HG03558 (cell line): ENCODE data around the gene DNAL1.

Experiments used
- ATAC-seq: cut with Tn5 transposase; IDR thresholded peaks from one replicate; pipeline ENCODE4 v1.9.1; 2021; ENCODE audit warnings: moderate number of reproducible peaks; ENCODE audit not compliant: unreplicated experiment; ENCODE audit errors: extremely low read depth

The DNAL1 gene

DNA sequence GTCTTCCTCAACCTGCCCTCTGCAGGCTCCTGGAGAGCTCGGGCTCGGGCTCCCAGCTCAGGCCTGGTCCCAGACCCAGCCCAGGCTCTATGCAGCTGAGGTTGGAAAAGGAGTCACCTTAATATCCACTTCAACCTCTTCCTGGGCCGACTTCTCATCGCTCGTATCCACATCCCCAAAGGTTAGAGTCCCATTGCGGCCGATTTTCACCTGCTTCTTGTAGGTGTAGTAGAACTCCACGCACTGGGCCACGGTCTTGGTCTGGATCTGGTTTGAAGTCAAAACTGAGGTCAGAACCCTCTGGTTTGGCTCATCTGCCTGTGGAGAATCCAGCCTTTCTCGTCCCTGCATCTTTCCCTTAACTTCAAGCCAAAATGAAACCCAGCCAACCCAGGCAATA lies 77.8 kb downstream of the DNAL1 start:
- ATAC-seq: no peak

DNA sequence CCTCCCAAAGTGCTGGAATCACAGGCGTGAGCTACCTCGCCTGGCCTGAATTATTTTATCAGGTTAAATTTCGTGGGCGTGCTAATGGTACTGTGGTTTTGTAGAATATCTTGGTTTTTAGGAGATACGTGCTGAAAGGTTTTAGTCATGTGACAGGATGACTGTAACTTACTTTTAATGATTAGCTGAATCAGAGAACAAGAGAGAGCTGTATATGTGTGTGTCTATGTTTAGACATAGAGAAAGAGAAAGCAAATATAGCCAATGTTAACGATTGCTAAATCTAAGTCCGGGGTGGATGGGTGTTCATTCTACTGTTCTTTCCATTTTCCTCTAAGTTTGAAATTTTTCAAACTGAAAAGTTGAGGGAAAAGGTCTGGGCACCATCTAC lies 78.6 kb downstream of the DNAL1 start:
- no peak for ATAC-seq

DNA sequence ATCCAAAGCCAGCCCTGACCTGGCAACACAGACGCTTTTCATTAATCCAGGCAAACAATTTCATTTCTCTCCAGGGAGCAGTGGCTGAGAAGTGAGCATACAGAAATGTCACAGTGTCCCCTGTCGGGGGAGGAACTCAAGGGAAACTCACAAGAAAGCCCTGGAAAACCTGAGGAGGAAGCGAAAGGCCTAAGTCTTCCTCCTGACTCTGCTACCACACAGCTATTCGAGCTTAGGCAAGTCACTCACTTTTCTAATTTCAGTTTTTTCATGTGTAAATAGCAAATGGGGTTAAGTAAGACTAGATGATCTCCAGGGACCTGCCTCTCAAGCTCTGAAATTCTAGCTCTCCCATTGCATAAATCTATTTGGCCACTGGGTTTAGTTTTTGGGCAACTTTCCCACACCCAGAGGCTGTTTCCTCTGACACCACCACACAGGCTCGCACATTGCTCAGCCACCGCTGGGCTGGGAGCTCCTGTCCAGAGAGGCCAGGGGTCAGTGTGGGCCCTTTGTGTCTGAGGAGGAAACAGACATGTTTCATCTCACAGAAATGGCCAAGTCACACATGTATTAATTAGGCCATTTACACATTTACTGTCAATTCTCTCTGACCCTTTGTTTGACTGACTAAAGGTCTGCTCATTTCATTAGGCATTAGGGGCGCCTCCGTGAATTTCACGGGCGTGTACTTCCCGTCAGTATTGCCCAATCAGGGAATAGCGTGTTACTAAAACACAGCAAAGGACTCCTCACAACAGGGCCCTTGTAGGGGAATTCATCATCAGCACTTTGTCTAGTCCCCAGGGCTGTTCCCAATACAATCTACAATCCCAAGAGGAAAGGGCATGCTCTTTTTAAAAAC lies 79.2 kb downstream of the DNAL1 start:
- no peak for ATAC-seq

DNA sequence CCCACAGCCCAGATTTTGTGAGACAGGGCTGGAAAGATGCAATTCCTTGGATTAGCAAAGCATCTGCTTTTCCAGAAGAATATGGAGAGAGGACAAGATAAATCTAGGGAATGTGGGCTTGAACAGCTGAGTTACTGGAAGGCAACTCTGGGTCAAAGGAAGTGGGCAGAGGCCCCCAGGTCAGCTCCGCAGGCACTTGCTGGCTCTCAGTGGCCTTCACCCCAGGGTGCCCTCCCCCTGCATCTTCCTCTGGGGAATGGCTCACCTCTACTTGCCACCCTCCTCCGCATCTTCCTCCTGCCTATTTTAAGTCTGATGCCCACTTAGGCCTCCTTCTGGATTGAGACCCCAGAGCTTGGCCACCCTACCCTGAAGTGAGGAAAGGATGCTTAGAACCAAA lies 79.9 kb downstream of the DNAL1 start:
- no peak for ATAC-seq

DNA sequence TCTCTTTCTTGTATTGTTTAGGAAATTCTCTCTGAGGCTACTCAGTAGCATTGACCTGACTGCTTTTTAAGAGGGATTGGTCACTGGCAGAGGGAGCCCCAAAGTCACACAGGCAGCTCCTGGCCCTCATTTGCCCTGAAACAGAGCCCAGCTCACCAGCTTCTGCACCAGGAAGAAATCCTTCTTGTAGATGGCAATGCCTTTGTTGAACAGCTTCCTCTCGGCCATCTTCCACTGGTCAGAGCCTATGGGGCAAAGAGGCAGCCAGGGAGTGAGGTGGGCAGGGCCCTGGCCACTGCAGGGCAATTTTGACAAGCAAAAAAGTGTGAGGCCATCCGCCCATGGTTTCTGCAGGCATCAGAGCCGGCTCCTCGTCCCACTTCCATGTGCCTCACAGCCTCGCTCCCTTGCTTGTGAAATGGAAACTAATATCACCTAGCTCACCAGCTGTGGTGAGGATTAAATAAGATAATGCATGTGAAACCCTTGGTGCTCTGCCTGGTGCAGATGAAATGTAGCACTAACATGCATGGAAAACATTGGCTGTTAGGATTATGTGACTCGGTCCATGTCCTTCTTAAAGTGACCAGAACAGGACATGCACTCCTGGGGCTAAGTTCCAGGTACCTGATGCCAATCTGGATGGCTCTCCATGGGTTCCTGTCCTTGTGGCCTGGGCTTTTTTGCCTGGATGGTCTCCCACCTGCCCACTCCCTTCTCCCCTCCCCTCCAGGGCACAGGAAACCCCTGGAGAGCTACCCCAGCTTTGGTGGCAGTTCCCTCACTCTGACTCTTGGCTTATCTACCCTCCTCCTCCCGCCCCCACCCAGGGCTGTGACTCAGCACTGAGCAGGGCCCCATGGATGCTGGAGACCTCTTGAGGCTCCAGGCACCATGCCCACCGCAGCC lies 80.6 kb downstream of the DNAL1 start:
- no peak for ATAC-seq

DNA sequence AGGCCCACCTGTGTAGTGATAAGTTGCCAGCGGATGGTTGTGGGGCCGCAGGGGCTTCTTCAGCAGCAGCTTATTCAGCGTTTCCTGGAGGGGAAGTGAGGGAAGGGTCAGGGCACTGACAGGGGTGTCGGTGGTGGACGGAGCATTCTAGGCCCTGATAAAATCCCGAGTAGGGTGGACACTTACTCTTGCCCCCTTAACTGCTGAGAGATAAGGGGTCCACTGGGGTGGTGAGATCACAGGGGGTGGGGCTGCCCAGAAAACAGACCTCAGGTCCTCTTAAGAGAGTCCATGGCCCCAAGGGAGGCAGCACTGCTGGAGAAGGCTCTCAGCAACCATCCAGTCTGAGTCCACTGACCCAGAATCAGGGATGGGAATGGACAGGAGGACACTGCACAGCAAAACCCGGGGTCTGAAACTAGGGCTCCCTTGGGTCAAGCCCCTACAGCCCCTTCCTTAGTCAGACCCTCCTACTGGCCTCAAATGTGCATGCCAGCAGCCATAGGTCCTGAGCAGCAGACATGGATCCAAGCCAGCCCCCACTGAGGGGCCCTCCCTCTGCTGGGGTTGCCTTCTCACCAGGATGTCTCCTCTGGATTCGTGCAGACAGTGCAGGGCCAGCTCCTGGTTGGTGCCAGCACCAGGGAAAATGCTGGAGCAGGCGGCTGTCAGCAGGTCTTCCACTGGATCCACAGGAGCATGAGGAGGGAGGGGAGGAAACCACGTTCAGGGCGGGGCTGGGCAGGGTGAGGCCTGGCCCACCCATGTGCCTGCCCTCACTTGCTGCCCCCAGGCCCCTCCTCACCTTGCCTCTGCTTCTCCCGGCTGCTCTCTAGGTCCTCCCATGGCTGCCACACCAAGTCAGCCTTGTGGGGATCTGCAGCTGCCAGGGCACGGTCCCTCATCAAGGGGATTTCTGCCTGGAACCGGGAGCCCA lies 81.5 kb downstream of the DNAL1 start:
- no peak for ATAC-seq

DNA sequence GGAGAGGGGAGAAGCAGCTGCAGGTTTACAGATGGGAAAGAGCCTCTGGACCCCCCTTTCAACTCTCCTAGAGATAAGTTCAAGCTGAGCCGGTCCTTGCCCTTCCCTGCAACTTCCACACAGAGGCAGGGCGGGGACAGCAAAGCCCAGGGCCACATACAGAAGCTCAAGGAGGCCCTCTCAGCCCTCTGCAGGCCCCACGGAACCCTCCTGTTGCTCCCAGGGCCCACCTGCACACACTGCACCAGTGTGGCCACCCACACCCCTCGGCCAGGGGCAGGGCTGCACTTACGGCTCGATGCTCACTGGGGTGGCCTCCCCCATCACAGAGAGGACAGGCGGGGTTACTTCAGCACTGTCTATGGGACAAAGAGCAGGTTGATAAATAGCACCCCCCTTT lies 82.4 kb downstream of the DNAL1 start:
- ATAC-seq: no peak

DNA sequence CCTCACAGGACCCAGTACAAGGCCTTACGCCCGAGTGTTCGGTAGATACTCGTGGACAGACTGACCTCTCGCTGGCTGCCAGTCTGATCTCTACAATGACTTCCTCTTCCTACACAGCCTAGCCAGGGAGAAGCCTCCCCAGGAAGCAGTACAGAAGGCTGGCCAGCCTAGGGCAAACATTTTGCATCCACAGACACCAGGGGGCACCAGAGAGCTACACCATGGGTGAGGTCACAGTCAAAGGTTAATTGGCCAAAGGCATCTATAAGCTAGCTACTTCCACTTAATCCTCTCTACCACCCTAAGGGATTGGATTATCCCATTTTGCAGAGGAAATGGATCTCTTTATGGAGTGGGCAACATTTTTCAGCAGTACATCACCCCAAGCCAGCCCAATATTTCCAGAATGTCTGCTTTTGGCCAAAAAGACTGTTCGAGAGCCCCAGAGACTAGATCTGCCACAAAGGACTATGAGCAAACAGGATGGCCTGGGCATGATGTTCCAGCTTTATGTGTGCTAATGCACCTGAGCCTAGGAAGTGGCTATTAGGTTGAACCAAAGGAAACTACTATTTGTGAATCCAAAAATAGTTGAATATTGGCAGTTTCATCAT lies 84.0 kb downstream of the DNAL1 start:
- no peak for ATAC-seq

DNA sequence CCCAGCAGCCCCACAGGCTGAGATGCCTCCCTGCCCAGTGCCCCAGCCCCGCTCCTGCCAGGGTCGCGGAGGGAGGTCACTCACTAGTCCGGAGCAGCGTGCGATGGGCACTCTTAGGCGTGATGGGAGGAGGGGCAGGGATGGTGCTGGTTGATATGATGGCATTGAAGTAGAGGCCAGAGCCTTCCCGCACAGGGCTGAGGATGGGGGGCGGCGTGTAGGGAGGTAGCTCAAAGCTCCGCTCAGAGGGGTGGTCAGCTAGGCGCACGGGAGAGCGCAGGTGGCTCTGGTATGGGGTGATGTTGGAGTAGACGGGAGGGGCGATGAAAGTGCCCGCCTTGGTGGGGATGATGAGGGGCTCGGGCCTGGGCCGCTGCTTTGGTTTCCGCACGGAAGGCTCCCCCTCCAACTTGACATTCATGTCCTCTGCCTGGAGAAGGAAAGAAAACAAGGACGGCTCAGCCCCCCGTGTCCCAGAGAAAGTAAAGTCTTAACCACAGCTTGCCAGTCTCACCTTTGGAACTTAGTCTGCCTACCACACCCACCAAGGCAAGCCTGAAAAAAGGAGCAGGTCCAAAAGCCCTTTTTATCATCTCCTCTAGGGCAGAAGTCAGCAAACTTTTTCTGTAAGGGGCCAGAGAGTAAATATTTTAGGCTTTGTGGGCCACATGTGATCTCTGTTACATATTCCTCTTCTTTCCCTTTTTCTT lies 84.9 kb downstream of the DNAL1 start:
- no peak for ATAC-seq

DNA sequence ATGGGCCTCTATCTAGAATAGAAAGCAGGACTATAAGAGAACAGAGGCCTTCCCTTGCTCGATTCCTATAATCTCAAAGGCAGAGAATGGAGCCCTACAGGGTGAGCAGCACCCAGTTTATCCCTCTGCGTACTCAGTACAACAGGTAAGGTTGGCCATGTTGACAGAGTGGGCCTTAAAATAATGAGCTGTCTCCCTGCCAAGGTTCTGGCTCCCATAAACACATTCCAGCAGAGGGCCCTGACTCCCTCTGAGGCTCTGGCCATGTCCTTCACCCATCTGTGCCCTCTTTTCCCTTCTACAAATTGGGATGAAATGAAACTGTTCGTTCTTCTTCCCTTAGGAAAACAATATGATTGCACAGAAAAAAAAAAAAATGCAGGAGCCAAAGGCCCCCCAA lies 86.3 kb downstream of the DNAL1 start:
- ATAC-seq: no peak

DNA sequence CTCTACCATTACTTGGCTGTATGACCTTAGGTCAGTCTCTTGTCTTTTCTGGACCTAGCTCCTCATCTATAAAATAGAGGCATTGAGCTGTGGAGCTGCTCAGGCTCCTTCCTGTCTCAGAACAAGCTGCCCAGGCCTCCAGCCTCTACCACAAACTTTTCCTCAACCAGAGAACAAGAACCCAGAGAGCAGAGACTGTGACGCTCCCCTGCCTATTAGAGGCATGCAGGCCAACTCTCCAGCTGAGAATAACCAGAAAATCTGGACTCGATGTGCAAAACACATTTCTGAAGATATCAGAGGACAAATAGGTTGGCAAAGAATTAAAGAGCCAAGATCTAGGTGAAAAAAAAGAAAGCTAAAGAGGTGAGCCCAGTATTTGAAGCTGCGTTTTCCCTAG lies 87.2 kb downstream of the DNAL1 start:
- ATAC-seq: no peak

DNA sequence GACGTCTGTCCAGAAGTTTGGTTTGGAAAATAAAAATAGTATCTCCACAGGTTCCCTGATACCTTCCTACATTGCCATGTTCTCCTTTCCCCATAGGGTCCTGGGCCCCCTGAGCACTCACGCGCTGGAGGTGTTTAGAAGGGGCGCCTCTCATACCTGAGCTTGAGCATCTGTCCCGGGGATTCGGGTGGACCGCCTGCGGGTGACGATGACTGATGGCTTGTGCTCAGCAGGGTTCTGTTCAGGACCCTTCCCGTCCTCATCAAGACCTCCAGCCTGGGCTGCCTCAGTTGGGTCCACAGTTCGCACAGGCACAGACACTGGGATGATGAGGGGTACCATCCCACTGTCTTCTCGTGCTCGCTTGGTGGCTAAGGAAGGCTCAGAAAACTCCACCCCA lies 92.1 kb downstream of the DNAL1 start:
- ATAC-seq: no peak

DNA sequence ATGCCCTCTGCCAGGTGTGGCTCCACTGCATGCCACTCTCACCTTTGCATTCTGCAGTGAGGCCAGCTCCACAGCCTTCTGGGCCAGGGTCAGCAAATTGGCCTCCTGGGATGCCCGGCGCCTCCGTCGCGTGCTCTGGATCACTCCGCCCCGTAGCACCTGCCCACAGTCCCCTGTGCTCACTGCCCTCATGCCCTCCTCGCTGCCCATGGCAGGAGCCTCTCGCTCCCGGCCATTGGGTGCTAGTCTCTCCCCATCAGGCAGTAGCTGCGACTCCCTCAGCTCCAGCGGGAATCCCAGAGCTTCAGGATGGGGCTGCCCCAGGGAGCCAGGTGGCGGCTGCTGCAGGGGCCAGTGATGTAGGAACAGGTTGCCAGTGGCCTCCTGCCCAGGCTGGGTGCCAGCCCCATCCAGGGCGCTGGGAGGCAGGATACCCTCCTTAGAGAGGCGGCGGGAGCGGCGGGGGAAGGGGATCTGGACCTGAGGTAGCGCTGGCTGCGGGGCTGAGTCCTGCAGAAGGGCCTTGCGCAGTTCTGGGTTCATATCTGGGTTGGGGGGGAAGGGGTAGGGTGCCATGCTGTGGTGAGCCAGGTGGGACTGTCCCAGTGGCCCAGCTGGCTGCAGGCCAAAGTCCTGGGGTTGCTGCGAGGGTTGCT lies 93.9 kb downstream of the DNAL1 start:
- no peak for ATAC-seq

DNA sequence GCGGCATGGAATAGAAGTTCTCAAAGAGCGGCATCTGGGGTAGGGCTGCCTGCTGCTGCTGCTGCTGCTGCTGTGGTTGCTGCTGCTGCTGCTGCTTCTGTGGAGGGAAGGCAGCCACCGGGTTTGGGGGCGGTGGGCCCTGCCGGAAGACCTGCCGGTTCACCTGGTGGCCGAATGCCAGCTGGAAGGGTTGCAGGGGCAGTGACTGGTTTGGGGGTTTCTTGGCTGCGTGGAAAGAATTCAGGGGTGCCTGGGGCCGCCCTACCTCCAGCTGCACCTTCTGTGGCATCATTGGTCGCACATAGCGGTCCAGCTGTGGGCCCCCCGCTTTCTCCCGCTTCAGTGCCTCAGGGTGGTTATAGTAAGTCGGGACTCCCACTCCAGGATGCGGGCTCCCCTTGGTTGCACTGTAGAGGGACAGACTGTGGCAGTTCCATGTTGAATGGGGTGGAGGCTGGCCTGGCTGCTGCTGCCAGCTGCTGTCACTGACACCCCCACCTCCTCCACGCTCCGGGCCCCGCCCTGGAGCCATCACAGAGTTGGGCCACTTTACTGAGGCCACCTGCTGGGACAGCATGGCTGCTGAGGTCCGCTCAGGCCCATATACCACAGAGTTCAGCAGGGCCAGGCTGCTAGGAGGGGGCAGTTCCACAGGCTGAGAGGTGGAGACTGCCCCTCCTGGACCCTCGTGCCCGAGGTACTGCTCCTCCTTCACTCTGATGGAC lies 94.5 kb downstream of the DNAL1 start:
- ATAC-seq: no peak

DNA sequence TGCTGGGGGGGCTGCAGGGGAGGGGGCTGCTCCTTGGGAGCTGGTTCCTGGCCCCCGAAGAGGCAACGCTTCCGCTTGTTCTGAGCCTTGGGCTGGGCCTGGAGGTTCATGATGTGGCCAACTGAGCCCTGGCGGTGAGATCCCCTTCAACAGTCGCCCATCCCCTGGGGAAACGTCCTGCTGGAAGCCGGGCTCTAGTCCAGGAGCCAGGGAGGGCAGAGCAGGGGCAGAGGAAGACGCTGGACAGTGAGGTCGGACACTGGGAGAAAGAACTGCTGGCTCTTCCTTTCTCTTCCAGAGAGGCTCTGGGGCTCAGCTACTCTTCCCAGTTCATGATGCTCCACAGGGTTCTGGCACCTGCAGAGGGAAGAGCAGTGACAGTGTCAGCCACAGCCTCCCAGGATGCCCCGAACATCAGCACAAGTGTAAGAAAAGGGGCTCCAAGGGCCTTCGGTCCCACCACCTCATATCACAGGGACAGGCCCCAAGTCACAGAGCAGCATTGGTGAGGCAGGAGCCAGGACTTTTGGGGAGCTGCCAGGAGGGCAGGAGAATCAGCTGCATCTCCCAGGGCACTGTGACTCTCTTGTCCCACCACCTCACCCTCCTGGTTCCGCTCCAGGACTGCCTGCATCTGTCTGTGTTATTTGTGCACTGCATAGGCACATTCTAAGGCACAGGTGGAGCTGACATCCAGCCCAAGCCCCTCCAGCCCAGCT lies 95.3 kb downstream of the DNAL1 start:
- no peak for ATAC-seq

DNA sequence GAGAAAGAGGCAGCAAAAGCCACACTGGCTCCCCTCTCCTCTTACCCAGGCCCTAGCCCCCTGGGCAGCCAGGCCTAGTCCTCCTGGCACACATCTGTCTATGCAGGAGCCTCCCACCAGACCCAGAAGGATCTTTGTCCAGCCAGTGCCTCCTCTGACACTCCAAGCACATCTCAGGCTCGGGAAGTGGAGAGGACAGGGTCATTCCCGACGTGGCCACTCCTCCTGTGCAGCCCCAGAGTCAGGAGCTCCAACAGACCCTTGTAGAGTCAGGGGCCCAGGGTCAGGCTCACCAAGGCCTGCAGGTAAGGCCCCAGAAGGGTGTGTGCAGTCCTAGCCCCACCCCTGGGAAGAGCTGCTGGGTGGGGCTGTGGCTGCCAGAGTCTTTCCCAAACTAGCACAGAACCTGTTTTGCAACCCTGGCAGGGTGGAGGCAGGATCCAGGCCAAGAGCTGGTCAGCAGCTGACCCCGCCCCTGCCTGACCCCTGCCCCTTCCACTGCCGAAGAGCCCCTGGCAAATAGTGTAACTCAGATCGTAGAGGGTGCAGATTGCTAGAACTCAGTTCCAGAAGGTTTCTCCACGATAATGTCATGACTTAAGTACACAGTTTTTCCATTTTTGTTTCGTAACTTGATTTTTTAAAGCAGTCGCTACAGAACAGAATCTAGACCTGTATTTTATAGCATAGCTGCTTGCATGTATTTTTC lies 96.0 kb downstream of the DNAL1 start:
- ATAC-seq: no peak

DNA sequence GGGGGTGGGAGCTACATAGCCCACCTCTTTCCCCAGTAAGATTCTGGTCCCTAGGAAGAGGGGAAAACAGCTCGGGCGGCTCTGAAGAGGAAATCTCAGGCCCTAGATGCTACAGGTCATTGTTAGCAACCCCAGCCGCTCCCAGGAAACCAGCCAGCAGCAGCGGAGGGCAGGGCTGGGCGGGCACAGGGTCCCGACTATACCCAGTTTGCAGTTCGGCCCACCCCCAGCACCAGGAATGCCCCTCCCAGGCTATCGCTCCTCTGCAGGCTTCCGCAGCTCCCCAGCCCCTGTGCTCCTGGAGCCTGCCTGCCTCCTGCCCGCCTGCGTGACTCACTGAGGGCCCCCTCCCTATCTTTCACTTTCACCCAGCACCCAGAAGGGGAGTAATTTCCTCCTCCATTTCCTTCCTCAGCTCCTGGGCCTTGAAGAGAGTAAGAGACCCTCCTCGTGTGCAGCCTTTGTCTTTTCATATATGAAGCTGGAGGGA lies 96.6 kb downstream of the DNAL1 start:
- no peak for ATAC-seq
